ENCODE data around the gene TMEM120B. TPM values are rescaled to one million over a fixed set of nuclear protein-coding genes. Genes with fewer than 3 reads are reported as not detected.

TMEM120B gene
- total and polyA plus RNA-seq, 2 of the 13 experiments (the other 11 are each of a cell fraction or from before 2014, with no cell fraction given) = 7.1 to 12.9 TPM

- TF ChIP-seq ZBED4 (CRISPR knock-in tag; IDR thresholded peaks at IDR 0.05; ENCODE audit: borderline replicate concordance) = no peak
- TF ChIP-seq THAP7 (CRISPR knock-in tag; IDR thresholded peaks at IDR 0.05) = no peak
- peak; percentile 20 for TF ChIP-seq MYPOP (CRISPR knock-in tag; IDR thresholded peaks at IDR 0.05)
- no peak for TF ChIP-seq ZNF720 (CRISPR knock-in tag; IDR thresholded peaks at IDR 0.05)
- no peak for TF ChIP-seq ZNF724P (CRISPR knock-in tag; IDR thresholded peaks at IDR 0.05; ENCODE audit: borderline replicate concordance)
- no peak for TF ChIP-seq EEA1 (CRISPR knock-in tag; IDR thresholded peaks at IDR 0.05; ENCODE audit: borderline replicate concordance)
- TF ChIP-seq ADNP (CRISPR knock-in tag; IDR thresholded peaks at IDR 0.05) = no peak
- no peak for TF ChIP-seq ZFP62 (CRISPR knock-in tag; IDR thresholded peaks at IDR 0.05)
- TF ChIP-seq HMGXB3 (CRISPR knock-in tag; IDR thresholded peaks at IDR 0.05; ENCODE audit: borderline replicate concordance) = no peak
- no peak for TF ChIP-seq KDM5A (IDR thresholded peaks at IDR 0.05; ENCODE audit: borderline replicate concordance, low read length)
- no peak for TF ChIP-seq ZFP90 (CRISPR knock-in tag; IDR thresholded peaks at IDR 0.05; ENCODE audit: borderline replicate concordance)
- TF ChIP-seq CSRNP2 (CRISPR knock-in tag; conservative IDR thresholded peaks at IDR 0.05; ENCODE audit: low read depth) = no peak
- no peak for TF ChIP-seq MEF2D (CRISPR knock-in tag; IDR thresholded peaks at IDR 0.05)
- no peak for TF ChIP-seq SRSF9 (IDR thresholded peaks at IDR 0.05; ENCODE audit: borderline replicate concordance, insufficient read depth, low read depth, low read length, poor library complexity, severe bottlenecking)
These were observed 99.1 kb downstream of the TMEM120B start (continued) for GRCh38 chr12:121811434-121812319.
